Measurements from ENCODE around the gene TNRC18. TPM values are rescaled to one million over a fixed set of nuclear protein-coding genes. Genes with fewer than 3 reads are reported as not detected.

Gene TNRC18
- total and polyA plus RNA-seq, 2 of the 8 experiments (the other 6 are each of a cell fraction or from before 2014, with no cell fraction given) = 1.7 to 8.6 TPM

DNA sequence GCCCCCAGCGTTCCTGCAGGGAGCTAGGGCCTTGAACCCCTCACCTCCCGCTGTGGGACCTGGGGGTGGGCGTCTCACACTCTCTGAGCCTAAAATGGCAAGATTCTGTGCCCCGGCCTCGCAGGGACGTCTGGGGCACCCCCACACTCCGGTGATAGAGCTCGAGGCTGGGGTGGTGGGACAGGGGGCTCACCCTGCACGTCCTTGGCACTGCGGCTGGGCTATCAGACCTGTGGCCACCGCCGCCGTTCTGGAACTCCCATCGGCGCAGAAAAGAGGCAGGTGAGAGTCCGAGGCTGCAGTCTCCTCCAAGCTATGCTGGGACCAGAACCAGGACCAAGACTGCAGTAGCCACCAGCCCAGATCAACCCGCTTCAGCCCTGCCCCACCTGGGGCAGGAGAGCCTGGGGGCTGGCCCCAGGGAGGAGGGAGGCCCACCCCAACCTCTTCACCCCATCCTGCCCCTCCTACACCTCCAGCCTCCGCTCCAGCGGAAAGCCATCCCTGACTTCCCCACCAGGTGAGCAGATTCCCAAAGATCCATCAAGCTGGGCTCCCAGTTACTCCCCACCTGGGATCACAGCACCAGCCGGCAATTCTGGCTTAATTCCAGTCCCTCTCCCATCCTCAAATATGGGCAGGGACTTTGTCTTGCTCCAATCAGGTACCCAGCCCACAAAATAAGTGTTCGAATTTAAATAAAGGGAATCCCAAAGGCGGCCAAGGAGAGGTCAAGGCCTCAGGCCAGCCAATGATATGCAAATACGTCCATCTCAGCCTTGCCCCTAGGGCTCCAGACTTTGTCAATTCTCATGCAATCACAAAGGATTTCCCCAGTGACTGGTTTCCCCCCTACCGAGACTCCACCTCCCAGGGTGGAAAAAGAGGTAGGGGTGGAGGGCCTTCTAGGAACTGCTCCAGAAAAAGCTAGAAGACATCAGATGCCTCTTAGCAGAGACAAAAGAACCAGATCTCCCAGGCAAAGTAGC lies 16.4 kb downstream of the TNRC18 start:
- POLR2A ChIA-PET (ENCODE audit: partially characterized antibody) = interaction anchor here (0.9 to 2.9 kb wide), 10 partner anchors 9 to 119 kb away, joined by 3 to 28 read pairs (median 4); partner anchors contain the start of gene TNRC18
- peaks cover 5 to 27% (median 19%) of the 10 kb centered on the region in 4 experiments for H3K27me3 ChIP-seq (replicated peaks in 1 of 4; ENCODE audit: control insufficient read depth in 3 of 4, extremely low read depth in 1 of 4, insufficient read depth in 3 of 4, low read length in 3 of 4)
- DNase-seq (ENCODE audit: low read depth in 1 of 2, low spot score in 2 of 2) = peak; percentile 79 to 89
- TF ChIP-seq JUN (IDR thresholded peaks at IDR 0.05; ENCODE audit: low read depth, low read length) (no peak), CREB1 (IDR thresholded peaks at IDR 0.05) (0 out of 2 replicates have a peak, but pooled peaks have one; percentile 13), EZH2 (IDR thresholded peaks at IDR 0.05; ENCODE audit: low read depth, low read length, severe bottlenecking) (peak; percentile 7), RXRA (IDR thresholded peaks at IDR 0.05; ENCODE audit: insufficient read depth, low read depth, low read length) (peak; percentile 96)
- TF ChIP-seq, protein P1, sequence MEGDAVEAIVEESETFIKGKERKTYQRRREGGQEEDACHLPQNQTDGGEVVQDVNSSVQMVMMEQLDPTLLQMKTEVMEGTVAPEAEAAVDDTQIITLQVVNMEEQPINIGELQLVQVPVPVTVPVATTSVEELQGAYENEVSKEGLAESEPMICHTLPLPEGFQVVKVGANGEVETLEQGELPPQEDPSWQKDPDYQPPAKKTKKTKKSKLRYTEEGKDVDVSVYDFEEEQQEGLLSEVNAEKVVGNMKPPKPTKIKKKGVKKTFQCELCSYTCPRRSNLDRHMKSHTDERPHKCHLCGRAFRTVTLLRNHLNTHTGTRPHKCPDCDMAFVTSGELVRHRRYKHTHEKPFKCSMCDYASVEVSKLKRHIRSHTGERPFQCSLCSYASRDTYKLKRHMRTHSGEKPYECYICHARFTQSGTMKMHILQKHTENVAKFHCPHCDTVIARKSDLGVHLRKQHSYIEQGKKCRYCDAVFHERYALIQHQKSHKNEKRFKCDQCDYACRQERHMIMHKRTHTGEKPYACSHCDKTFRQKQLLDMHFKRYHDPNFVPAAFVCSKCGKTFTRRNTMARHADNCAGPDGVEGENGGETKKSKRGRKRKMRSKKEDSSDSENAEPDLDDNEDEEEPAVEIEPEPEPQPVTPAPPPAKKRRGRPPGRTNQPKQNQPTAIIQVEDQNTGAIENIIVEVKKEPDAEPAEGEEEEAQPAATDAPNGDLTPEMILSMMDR (IDR thresholded peaks at IDR 0.05; ENCODE audit: control extremely low read depth in 1 of 3, insufficient read depth in 1 of 3, low read depth in 1 of 3, low read length in 3 of 3) = peak in 2 of 3 experiments; percentile 19 to 20; a peak in 2 of 4 replicates
- TF ChIP-seq, protein P2, sequence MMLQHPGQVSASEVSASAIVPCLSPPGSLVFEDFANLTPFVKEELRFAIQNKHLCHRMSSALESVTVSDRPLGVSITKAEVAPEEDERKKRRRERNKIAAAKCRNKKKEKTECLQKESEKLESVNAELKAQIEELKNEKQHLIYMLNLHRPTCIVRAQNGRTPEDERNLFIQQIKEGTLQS (IDR thresholded peaks at IDR 0.05; ENCODE audit: insufficient read depth, low read depth, low read length) = no peak

More for the DNA sequence above, 16.4 kb downstream of the TNRC18 start:
- Histone ChIP-seq H2BK20ac (ENCODE audit: low read length) (no peak overlapping the region), H4K8ac (ENCODE audit: extremely low read depth, insufficient read depth, low read length) (no peak overlapping the region), H2AFZ (ENCODE audit: low read length) (no peak overlapping the region), H3K79me1 (ENCODE audit: low read depth, low read length) (no peaks in the 10 kb centered on the region), H3K14ac (ENCODE audit: insufficient read length) (no peak overlapping the region), H3K4ac (replicated peaks; ENCODE audit: insufficient read length, low read depth, low read length) (no peak overlapping the region), H3K79me2 (ENCODE audit: control insufficient read depth in 1 of 2, insufficient read depth in 2 of 2, low read length in 2 of 2) (no peaks in the 10 kb centered on the region), H3K4me3 (ENCODE audit: extremely low read depth in 1 of 4, insufficient read depth in 2 of 4, low read depth in 3 of 4, low read length in 4 of 4) (peak overlapping the region in 3 of 4 experiments; percentile 4 to 35 (median 15); a peak in 4 of 8 replicates), H3K18ac (ENCODE audit: extremely low read depth, low read length) (peak overlapping the region; percentile 87), H3K27ac (ENCODE audit: low read depth, low read length) (no peak overlapping the region), H3K56ac (replicated peaks; ENCODE audit: insufficient read length, low read depth, low read length) (no peak overlapping the region), H2AK5ac (ENCODE audit: low read depth, low read length) (no peak overlapping the region), H3K9ac (replicated peaks in 1 of 4; ENCODE audit: extremely low read depth in 1 of 4, low read depth in 3 of 4, low read length in 3 of 4) (no peak overlapping the region), H3K23me2 (ENCODE audit: low read depth, low read length) (peaks cover 5% of the 10 kb centered on the region), H3K36me3 (ENCODE audit: control insufficient read depth in 2 of 4, insufficient read depth in 4 of 4, low read length in 3 of 4) (no peaks in the 10 kb centered on the region), H3K4me1 (replicated peaks in 1 of 4; ENCODE audit: control insufficient read depth in 3 of 4, insufficient read depth in 4 of 4, low read length in 3 of 4) (peaks cover 5 to 14% (median 13%) of the 10 kb centered on the region in 4 experiments), H2BK120ac (replicated peaks; ENCODE audit: low read depth, low read length) (no peak overlapping the region), H2BK15ac (ENCODE audit: low read length) (peak overlapping the region; percentile 72; the same call in 1 of the 2 replicates), H2BK5ac (ENCODE audit: low read depth, low read length) (peak overlapping the region; percentile 71; the same call in 1 of the 2 replicates), H3K9me3 (ENCODE audit: insufficient read depth in 2 of 2, low read depth in 1 of 2, low read length in 1 of 2) (0 out of 4 replicates have a peak, but pooled peaks cover 0 to 2% of the 10 kb centered on the region in 2 experiments), H4K20me1 (replicated peaks in 1 of 2; ENCODE audit: control insufficient read depth in 1 of 2, insufficient read depth in 2 of 2, low read length in 2 of 2) (peaks cover 0 to 8% of the 10 kb centered on the region in 2 experiments), H3K23ac (ENCODE audit: insufficient read length) (no peak overlapping the region), H4K91ac (replicated peaks; ENCODE audit: insufficient read length, low read length) (no peak overlapping the region), H2BK12ac (ENCODE audit: low read depth, low read length) (peak overlapping the region; percentile 80; the same call in 1 of the 2 replicates), H4K5ac (ENCODE audit: insufficient read length, low read depth, low read length) (no peak overlapping the region), H3K4me2 (ENCODE audit: insufficient read depth in 1 of 2, low read depth in 2 of 2, low read length in 2 of 2) (peak overlapping the region; percentile 57 to 61)
- 17% methylated on average over 24 of the region's 24 CpGs; no CpG with 5 or more reads in 1 of the 2 experiments for WGBS, 2 experiments (ENCODE audit: extremely low coverage in 1 of 2, insufficient coverage in 1 of 2, insufficient read length in 1 of 2, insufficient replicate concordance in 2 of 2, low coverage in 1 of 2, low lambda C conversion rate in 2 of 2, missing lambda C conversion rate in 1 of 2)
- CTCF ChIA-PET (ENCODE audit: partially characterized antibody) = interaction anchor here (0.6 to 3.2 kb wide), 10 partner anchors 14 to 88 kb away, joined by 3 to 17 read pairs (median 3); partner anchors contain the start of gene TNRC18
- peak; percentile 95 for FAIRE-seq
